HCT116 (cell line): Measurements from ENCODE around the gene CSNK1G1. TPM values are rescaled to one million over a fixed set of nuclear protein-coding genes. Genes with fewer than 3 reads are reported as not detected.

Source experiments
- ATAC-seq: fragments of 200-7000 bp; cut with Tn5 transposase; 2 replicates; pipeline ENCODE4 v1.9.1; 2020; ENCODE audit warnings: mild to moderate bottlenecking, moderate library complexity
- BruUV-seq: library from RNA; stranded (reverse); fragments of 400-500 nt; replicated peaks from 2 replicates; lab custom pipeline; 2021; lab: Mats Ljungman, UMichigan
- CTCF ChIA-PET: fragments of 300-600 bp; sonication (Branson Sonifier 250); formaldehyde crosslinking; loops from one replicate; lab custom pipeline; 2021; ENCODE audit warnings: antibody characterized with exemption; lab: Charles Lee
- POLR2A ChIA-PET: fragments of 300-600, 350-600 bp; sonication (Branson Sonifier 250); formaldehyde crosslinking; loops from one replicate; lab custom pipeline; 2021; ENCODE audit warnings: antibody characterized with exemption; lab: Charles Lee
- RAD21 ChIA-PET, 2 experiments: fragments of 300-600 bp; sonication (Branson Sonifier 250); formaldehyde crosslinking; loops; one replicate each; lab custom pipeline; 2023; ENCODE audit warnings: low total read pairs in 2 of 2; ENCODE audit not compliant: uncharacterized antibody in 2 of 2, unreplicated experiment in 2 of 2, low non-redundant PET in 1 of 2; lab: Charles Lee
- DNase-seq: peaks from one replicate; pipeline ENCODE4 v3.0.0-alpha.2; 2010; ENCODE audit warnings: low read depth, low spot score
- H2AFZ ChIP-seq: fragments of 200-600 bp; shearing (Covaris generic), sonication (generic); 2 replicates; pipeline ENCODE4 v1.6.1; 2017; ENCODE audit warnings: low read depth, mixed run types, mixed read lengths, antibody characterized with exemption, low read length; ENCODE audit not compliant: poor library complexity, severe bottlenecking
- H3K27ac ChIP-seq: 2 replicates; pipeline ENCODE4 v1.5.1; 2012; ENCODE audit warnings: low read depth, low read length
- H3K27me3 ChIP-seq: fragments of 200-600 bp; sonication (generic); 2 replicates; pipeline ENCODE4 v1.6.1; 2016; ENCODE audit warnings: mixed run types, low read length, mixed read lengths; ENCODE audit not compliant: insufficient read depth
- H3K36me3 ChIP-seq, 2 experiments: fragments of 200-500 bp in 1 of 2; fragments of 200-600 bp in 1 of 2; sonication (Bioruptor generic) in 1 of 2; sonication (generic) in 1 of 2; 2 replicates each; pipeline versions ENCODE4 v1.5.1 to v1.6.1; 2014 to 2016; ENCODE audit warnings: low read length in 2 of 2, inconsistent platforms in 1 of 2, mixed read lengths in 1 of 2, mixed run types in 1 of 2; ENCODE audit not compliant: insufficient read depth in 2 of 2, control insufficient read depth in 1 of 2
- H3K4me1 ChIP-seq, 2 experiments: fragments of 200-600 bp in 1 of 2; sonication (generic) in 1 of 2; 2 replicates each; pipeline versions ENCODE4 v1.5.1 to v1.6.1; 2012 to 2017; ENCODE audit warnings: low read length in 2 of 2, inconsistent platforms in 1 of 2, mild to moderate bottlenecking in 1 of 2, mixed read lengths in 1 of 2, mixed run types in 1 of 2, moderate library complexity in 1 of 2; ENCODE audit not compliant: insufficient read depth in 2 of 2, control insufficient read depth in 1 of 2
- H3K4me2 ChIP-seq: fragments of 200-600 bp; sonication (generic); 2 replicates; pipeline ENCODE4 v1.6.1; 2017; ENCODE audit warnings: mixed run types, low read length, mixed read lengths
- H3K4me3 ChIP-seq, 2 experiments: fragments of 200-600 bp in 1 of 2; sonication (generic) in 1 of 2; replicated peaks in 1 of 2; 2 replicates each; pipeline ENCODE4 v1.5.1; 2011 to 2016; ENCODE audit warnings: low read length in 2 of 2, control low read depth in 1 of 2, low read depth in 1 of 2, mild to moderate bottlenecking in 1 of 2, mixed read lengths in 1 of 2, mixed run types in 1 of 2
- H3K79me2 ChIP-seq: fragments of 200-600 bp; sonication (generic); 2 replicates; pipeline ENCODE4 v1.6.1; 2017; ENCODE audit warnings: mild to moderate bottlenecking, mixed run types, low read length, moderate library complexity, mixed read lengths; ENCODE audit not compliant: insufficient read depth
- H3K9ac ChIP-seq: fragments of 200-600 bp; sonication (generic); 2 replicates; pipeline ENCODE4 v1.6.1; 2016; ENCODE audit warnings: low read length, mixed read lengths
- H3K9me2 ChIP-seq: fragments of 200-600 bp; sonication (generic), shearing (Covaris generic); 2 replicates; pipeline ENCODE4 v1.6.1; 2017; ENCODE audit warnings: mixed run types, mild to moderate bottlenecking, moderate library complexity; ENCODE audit not compliant: insufficient read depth
- H3K9me3 ChIP-seq, 2 experiments: fragments of 200-500 bp in 1 of 2; fragments of 200-600 bp in 1 of 2; sonication (Bioruptor generic) in 1 of 2; sonication (generic) in 1 of 2; 2 replicates each; pipeline ENCODE4 v1.6.1; 2014 to 2017; ENCODE audit warnings: low read length in 2 of 2, mixed read lengths in 2 of 2, inconsistent platforms in 1 of 2, low read depth in 1 of 2, mild to moderate bottlenecking in 1 of 2, mixed run types in 1 of 2, moderate library complexity in 1 of 2; ENCODE audit not compliant: control insufficient read depth in 1 of 2, insufficient read depth in 1 of 2
- H4K20me1 ChIP-seq: fragments of 200-600 bp; sonication (generic), shearing (Covaris generic); 2 replicates; pipeline ENCODE4 v1.6.1; 2017; ENCODE audit warnings: mixed run types, mild to moderate bottlenecking, moderate library complexity; ENCODE audit not compliant: insufficient read depth
- CBX3 ChIP-seq: IDR thresholded peaks from 2 replicates; pipeline ENCODE4 v1.6.1; 2012; ENCODE audit warnings: low read depth
- CTCF ChIP-seq, 3 experiments: fragments of 200-600 bp in 1 of 3; sonication (generic) in 1 of 3; IDR thresholded peaks in 2 of 3; conservative IDR thresholded peaks in 1 of 3; 2 replicates each; pipeline ENCODE4 v1.5.1; 2012 to 2017; ENCODE audit warnings: low read depth in 2 of 3, low read length in 2 of 3, antibody characterized with exemption in 1 of 3, borderline replicate concordance in 1 of 3, control low read depth in 1 of 3, mild to moderate bottlenecking in 1 of 3, mixed read lengths in 1 of 3, mixed run types in 1 of 3, moderate library complexity in 1 of 3; ENCODE audit not compliant: insufficient read depth in 1 of 3
- EZH2phosphoT487 ChIP-seq: fragments of 200-600 bp; IDR thresholded peaks from 2 replicates; pipeline ENCODE4 v1.6.1; 2018; ENCODE audit warnings: antibody characterized with exemption, borderline replicate concordance
- JUND ChIP-seq: IDR thresholded peaks from 2 replicates; pipeline ENCODE4 v1.6.1; 2012
- POLR2A ChIP-seq: IDR thresholded peaks from 2 replicates; pipeline ENCODE4 v1.7.0; 2011; ENCODE audit warnings: borderline replicate concordance; ENCODE audit not compliant: insufficient read depth, insufficient read length; ENCODE audit errors: extremely low read depth
- POLR2AphosphoS5 ChIP-seq: IDR thresholded peaks from 2 replicates; pipeline ENCODE4 v1.6.1; 2011; ENCODE audit warnings: mild to moderate bottlenecking, low read depth, low read length, moderate library complexity
- SRF ChIP-seq: IDR thresholded peaks from 2 replicates; pipeline ENCODE4 v1.6.1; 2012; ENCODE audit warnings: low read depth
- TCF7L2 ChIP-seq: IDR thresholded peaks from 2 replicates; pipeline ENCODE4 v1.7.0; 2011; ENCODE audit warnings: borderline replicate concordance, inconsistent platforms; ENCODE audit not compliant: insufficient read depth, insufficient read length; ENCODE audit errors: extremely low read depth
- YY1 ChIP-seq: IDR thresholded peaks from 2 replicates; pipeline ENCODE4 v1.6.1; 2011; ENCODE audit warnings: low read length, low read depth, moderate library complexity, mild to moderate bottlenecking; ENCODE audit not compliant: insufficient replicate concordance; ENCODE audit errors: extremely low read depth
- intact Hi-C: fragments of 100-400 bp; cut with micrococcal nuclease; formaldehyde crosslinking; loops from 2 replicates; pipeline ENCODE4 v1.10.0; 2022
- total RNA-seq: library from RNA; stranded (reverse); gene quantifications from one replicate; pipeline ENCODE4 v1.2.1, GENCODE V29; 2021; ENCODE audit not compliant: unreplicated experiment
- TF ChIP-seq, protein P1 (sequence below): IDR thresholded peaks from 2 replicates; pipeline ENCODE4 v1.6.1; 2012; ENCODE audit warnings: low read depth

CSNK1G1 gene
- total RNA-seq, 1 experiment from 2014 or later = 21.1 TPM

DNA sequence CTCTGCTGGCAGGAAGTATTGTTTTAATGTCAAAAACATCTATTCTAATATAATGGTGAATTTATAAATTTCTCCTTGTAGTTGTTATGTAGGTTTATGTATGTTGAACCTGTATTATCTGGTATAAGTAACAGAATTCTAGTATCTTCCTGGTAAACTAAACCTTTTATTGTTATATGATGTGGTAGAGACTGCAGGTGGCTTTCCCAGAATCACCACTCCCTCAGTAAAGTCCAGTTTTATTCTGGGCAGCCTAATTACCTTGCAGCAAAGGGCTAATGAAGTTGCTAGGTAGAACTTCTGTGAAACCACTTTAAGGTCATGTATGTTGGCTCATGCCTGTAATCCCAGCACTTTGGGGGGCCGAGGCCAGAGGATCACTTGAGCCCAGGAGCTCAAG is 15.6 kb downstream of the CSNK1G1 start:
- no peaks in the 10 kb centered on the region for H3K9me3 ChIP-seq
- intact Hi-C loops = no loop called here
- ChIA-PET CTCF (no interaction called here), RAD21 (no interaction called here), POLR2A (no interaction called here)
- H4K20me1 ChIP-seq = peaks cover 8% of the 10 kb centered on the region; the same call in 1 of the 2 replicates
- H2AFZ ChIP-seq = no peak overlapping the region
- BruUV-seq = no TSS peak
- H3K9ac ChIP-seq = no peak overlapping the region
- H3K36me3 ChIP-seq = 0 out of 4 replicates have a peak, but pooled peaks cover 0 to 2% of the 10 kb centered on the region in 2 experiments
- no peaks in the 10 kb centered on the region for H3K9me2 ChIP-seq
- H3K4me3 ChIP-seq = no peak overlapping the region
- H3K27ac ChIP-seq = no peak overlapping the region
- TF ChIP-seq POLR2AphosphoS5 (no peak), CBX3 (no peak), SRF (no peak)
- H3K4me1 ChIP-seq = no peaks in the 10 kb centered on the region
- H3K79me2 ChIP-seq = peaks cover 38% of the 10 kb centered on the region
- no peaks in the 10 kb centered on the region for H3K27me3 ChIP-seq
- DNase-seq (no peak), ATAC-seq (no peak)
- no peak overlapping the region for H3K4me2 ChIP-seq

GRCh38 chr15:64337761-64338160 is 18.2 kb downstream of the CSNK1G1 start:
- H3K27me3 ChIP-seq = no peaks in the 10 kb centered on the region
- TF ChIP-seq EZH2phosphoT487 (no peak), TCF7L2 (no peak), POLR2A (no peak), JUND (no peak), YY1 (no peak), POLR2AphosphoS5 (no peak), CTCF (IDR thresholded peaks at IDR 0.05 in 2 of 3, conservative IDR thresholded peaks at IDR 0.05 in 1 of 3; ENCODE audit: borderline replicate concordance in 1 of 3, insufficient read depth in 1 of 3, low read depth in 2 of 3, low read length in 2 of 3) (no peak)
- TF ChIP-seq, protein P1, sequence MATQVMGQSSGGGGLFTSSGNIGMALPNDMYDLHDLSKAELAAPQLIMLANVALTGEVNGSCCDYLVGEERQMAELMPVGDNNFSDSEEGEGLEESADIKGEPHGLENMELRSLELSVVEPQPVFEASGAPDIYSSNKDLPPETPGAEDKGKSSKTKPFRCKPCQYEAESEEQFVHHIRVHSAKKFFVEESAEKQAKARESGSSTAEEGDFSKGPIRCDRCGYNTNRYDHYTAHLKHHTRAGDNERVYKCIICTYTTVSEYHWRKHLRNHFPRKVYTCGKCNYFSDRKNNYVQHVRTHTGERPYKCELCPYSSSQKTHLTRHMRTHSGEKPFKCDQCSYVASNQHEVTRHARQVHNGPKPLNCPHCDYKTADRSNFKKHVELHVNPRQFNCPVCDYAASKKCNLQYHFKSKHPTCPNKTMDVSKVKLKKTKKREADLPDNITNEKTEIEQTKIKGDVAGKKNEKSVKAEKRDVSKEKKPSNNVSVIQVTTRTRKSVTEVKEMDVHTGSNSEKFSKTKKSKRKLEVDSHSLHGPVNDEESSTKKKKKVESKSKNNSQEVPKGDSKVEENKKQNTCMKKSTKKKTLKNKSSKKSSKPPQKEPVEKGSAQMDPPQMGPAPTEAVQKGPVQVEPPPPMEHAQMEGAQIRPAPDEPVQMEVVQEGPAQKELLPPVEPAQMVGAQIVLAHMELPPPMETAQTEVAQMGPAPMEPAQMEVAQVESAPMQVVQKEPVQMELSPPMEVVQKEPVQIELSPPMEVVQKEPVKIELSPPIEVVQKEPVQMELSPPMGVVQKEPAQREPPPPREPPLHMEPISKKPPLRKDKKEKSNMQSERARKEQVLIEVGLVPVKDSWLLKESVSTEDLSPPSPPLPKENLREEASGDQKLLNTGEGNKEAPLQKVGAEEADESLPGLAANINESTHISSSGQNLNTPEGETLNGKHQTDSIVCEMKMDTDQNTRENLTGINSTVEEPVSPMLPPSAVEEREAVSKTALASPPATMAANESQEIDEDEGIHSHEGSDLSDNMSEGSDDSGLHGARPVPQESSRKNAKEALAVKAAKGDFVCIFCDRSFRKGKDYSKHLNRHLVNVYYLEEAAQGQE = no peak
- H3K9me3 ChIP-seq = no peaks in the 10 kb centered on the region
- no peak overlapping the region for H3K4me3 ChIP-seq
- no peak overlapping the region for H3K27ac ChIP-seq
- intact Hi-C loops = no loop called here
- H3K4me2 ChIP-seq = no peak overlapping the region
- H3K9me2 ChIP-seq = no peaks in the 10 kb centered on the region
- DNase-seq = no peak
- H3K4me1 ChIP-seq = peaks cover 0 to 14% of the 10 kb centered on the region in 2 experiments; a peak in 2 of 4 replicates
- BruUV-seq = no TSS peak
- POLR2A ChIA-PET = no interaction called here
- H3K36me3 ChIP-seq = 0 out of 4 replicates have a peak, but pooled peaks cover 0 to 2% of the 10 kb centered on the region in 2 experiments
- H3K79me2 ChIP-seq = peaks cover 33% of the 10 kb centered on the region
- CTCF ChIA-PET = no interaction called here
- H2AFZ ChIP-seq = no peak overlapping the region
- ATAC-seq = no peak
- H3K9ac ChIP-seq = no peak overlapping the region
- RAD21 ChIA-PET = no interaction called here
- H4K20me1 ChIP-seq = peaks cover 5% of the 10 kb centered on the region; the same call in 1 of the 2 replicates
